ENCODE data around the gene DPF3. TPM values are rescaled to one million over a fixed set of nuclear protein-coding genes. Genes with fewer than 3 reads are reported as not detected.

The DPF3 gene
- total and polyA plus RNA-seq, 4 donors: 0.17 to 3.9 (median 0.52) TPM

- Histone ChIP-seq H3K9ac (ENCODE audit: insufficient read depth in 1 of 2, low read length in 2 of 2) (no peak overlapping the region), H3K4me1 (ENCODE audit: control insufficient read depth in 5 of 5, insufficient read depth in 5 of 5, low read length in 5 of 5) (no peaks in the 10 kb centered on the region), H3K27ac (ENCODE audit: low read depth in 1 of 2, low read length in 1 of 2) (no peak overlapping the region), H3K27me3 (ENCODE audit: control insufficient read depth in 3 of 3, insufficient read depth in 3 of 3, low read length in 2 of 3) (no peaks in the 10 kb centered on the region), H3K9me3 (ENCODE audit: control insufficient read depth in 4 of 4, insufficient read depth in 3 of 4, low read length in 3 of 4) (no peaks in the 10 kb centered on the region), H3K36me3 (ENCODE audit: control insufficient read depth in 4 of 4, insufficient read depth in 4 of 4, low read length in 4 of 4) (no peaks in the 10 kb centered on the region), H3K4me3 (no peak overlapping the region)
- WGBS, 2 donors: 88 to 97% methylated on average over 1 of the region's 1 CpG
- TF ChIP-seq CTCF (IDR thresholded peaks at IDR 0.05; ENCODE audit: control extremely low read depth, extremely low read depth): no peak
- ATAC-seq (ENCODE audit: insufficient read depth, low FRiP score): no peak
- no peak for DNase-seq
Observed at GRCh38 chr14:72582582-72582981, 311.3 kb downstream of the DPF3 start.

GRCh38 chr14:72578514-72578913 lies 315.4 kb downstream of the DPF3 start:
- ATAC-seq (ENCODE audit: insufficient read depth, low FRiP score) (no peak), DNase-seq (no peak)
- no peaks in the 10 kb centered on the region for H3K27me3 ChIP-seq (ENCODE audit: control insufficient read depth in 3 of 3, insufficient read depth in 3 of 3, low read length in 2 of 3)
- H3K27ac ChIP-seq (ENCODE audit: low read depth in 1 of 2, low read length in 1 of 2): no peak overlapping the region
- WGBS, 2 donors: 90 to 93% methylated on average over 5 of the region's 5 CpGs
- no peak overlapping the region for H3K9ac ChIP-seq (ENCODE audit: insufficient read depth in 1 of 2, low read length in 2 of 2)
- H3K36me3 ChIP-seq (ENCODE audit: control insufficient read depth in 4 of 4, insufficient read depth in 4 of 4, low read length in 4 of 4): no peaks in the 10 kb centered on the region
- no peak overlapping the region for H3K4me3 ChIP-seq
- TF ChIP-seq CTCF (IDR thresholded peaks at IDR 0.05; ENCODE audit: control extremely low read depth, extremely low read depth): no peak
- peaks cover 0 to 8% (median 0%) of the 10 kb centered on the region in 5 donors for H3K4me1 ChIP-seq (ENCODE audit: control insufficient read depth in 5 of 5, insufficient read depth in 5 of 5, low read length in 5 of 5)
- H3K9me3 ChIP-seq (ENCODE audit: control insufficient read depth in 4 of 4, insufficient read depth in 3 of 4, low read length in 3 of 4): no peaks in the 10 kb centered on the region

GRCh38 chr14:72577521-72577920 lies 316.4 kb downstream of the DPF3 start:
- no peaks in the 10 kb centered on the region for H3K27me3 ChIP-seq (ENCODE audit: control insufficient read depth in 3 of 3, insufficient read depth in 3 of 3, low read length in 2 of 3)
- no peaks in the 10 kb centered on the region for H3K36me3 ChIP-seq (ENCODE audit: control insufficient read depth in 4 of 4, insufficient read depth in 4 of 4, low read length in 4 of 4)
- 60 to 74% methylated on average over 5 of the region's 5 CpGs for WGBS, 2 donors
- peaks cover 0 to 10% (median 0%) of the 10 kb centered on the region in 5 donors for H3K4me1 ChIP-seq (ENCODE audit: control insufficient read depth in 5 of 5, insufficient read depth in 5 of 5, low read length in 5 of 5)
- TF ChIP-seq CTCF (IDR thresholded peaks at IDR 0.05; ENCODE audit: control extremely low read depth, extremely low read depth): no peak
- H3K27ac ChIP-seq (ENCODE audit: low read depth in 1 of 2, low read length in 1 of 2): no peak overlapping the region
- DNase-seq: no peak
- no peak for ATAC-seq (ENCODE audit: insufficient read depth, low FRiP score)
- H3K9ac ChIP-seq (ENCODE audit: insufficient read depth in 1 of 2, low read length in 2 of 2): no peak overlapping the region
- H3K4me3 ChIP-seq: no peak overlapping the region
- H3K9me3 ChIP-seq (ENCODE audit: control insufficient read depth in 4 of 4, insufficient read depth in 3 of 4, low read length in 3 of 4): no peaks in the 10 kb centered on the region

- DNase-seq: no peak
- WGBS, 2 donors: 83 to 87% methylated on average over 1 of the region's 1 CpG
- ATAC-seq (ENCODE audit: insufficient read depth, low FRiP score): no peak
- TF ChIP-seq CTCF (IDR thresholded peaks at IDR 0.05; ENCODE audit: control extremely low read depth, extremely low read depth): no peak
- Histone ChIP-seq H3K27me3 (ENCODE audit: control insufficient read depth in 3 of 3, insufficient read depth in 3 of 3, low read length in 2 of 3) (no peaks in the 10 kb centered on the region), H3K9me3 (ENCODE audit: control insufficient read depth in 4 of 4, insufficient read depth in 3 of 4, low read length in 3 of 4) (no peaks in the 10 kb centered on the region), H3K36me3 (ENCODE audit: control insufficient read depth in 4 of 4, insufficient read depth in 4 of 4, low read length in 4 of 4) (no peaks in the 10 kb centered on the region), H3K27ac (ENCODE audit: low read depth in 1 of 2, low read length in 1 of 2) (no peak overlapping the region), H3K9ac (ENCODE audit: insufficient read depth in 1 of 2, low read length in 2 of 2) (no peak overlapping the region), H3K4me1 (ENCODE audit: control insufficient read depth in 5 of 5, insufficient read depth in 5 of 5, low read length in 5 of 5) (peaks cover 0 to 10% (median 0%) of the 10 kb centered on the region in 5 donors), H3K4me3 (no peak overlapping the region)
Observed at GRCh38 chr14:72576258-72576657, 317.6 kb downstream of the DPF3 start.

Measured in lung (tissue), 12 donors.